OCI-LY7 (cell line): Measurements from ENCODE around the gene ADAMTS2.

ENCODE experiments used
- EZH2phosphoT487 ChIP-seq: fragments of 200-600 bp; sonication (generic); IDR thresholded peaks from 2 replicates; pipeline ENCODE4 v1.6.1; 2018; ENCODE audit warnings: low read depth, borderline replicate concordance, mild to moderate bottlenecking, mixed run types, antibody characterized with exemption, low read length, moderate library complexity, mixed read lengths
- TF ChIP-seq, protein P1 (sequence below): fragments of 200-600 bp; sonication (generic); conservative IDR thresholded peaks from 2 replicates; pipeline ENCODE4 v1.5.1; 2014; ENCODE audit warnings: mild to moderate bottlenecking, antibody characterized with exemption, low read length, moderate library complexity, mixed read lengths

DNA sequence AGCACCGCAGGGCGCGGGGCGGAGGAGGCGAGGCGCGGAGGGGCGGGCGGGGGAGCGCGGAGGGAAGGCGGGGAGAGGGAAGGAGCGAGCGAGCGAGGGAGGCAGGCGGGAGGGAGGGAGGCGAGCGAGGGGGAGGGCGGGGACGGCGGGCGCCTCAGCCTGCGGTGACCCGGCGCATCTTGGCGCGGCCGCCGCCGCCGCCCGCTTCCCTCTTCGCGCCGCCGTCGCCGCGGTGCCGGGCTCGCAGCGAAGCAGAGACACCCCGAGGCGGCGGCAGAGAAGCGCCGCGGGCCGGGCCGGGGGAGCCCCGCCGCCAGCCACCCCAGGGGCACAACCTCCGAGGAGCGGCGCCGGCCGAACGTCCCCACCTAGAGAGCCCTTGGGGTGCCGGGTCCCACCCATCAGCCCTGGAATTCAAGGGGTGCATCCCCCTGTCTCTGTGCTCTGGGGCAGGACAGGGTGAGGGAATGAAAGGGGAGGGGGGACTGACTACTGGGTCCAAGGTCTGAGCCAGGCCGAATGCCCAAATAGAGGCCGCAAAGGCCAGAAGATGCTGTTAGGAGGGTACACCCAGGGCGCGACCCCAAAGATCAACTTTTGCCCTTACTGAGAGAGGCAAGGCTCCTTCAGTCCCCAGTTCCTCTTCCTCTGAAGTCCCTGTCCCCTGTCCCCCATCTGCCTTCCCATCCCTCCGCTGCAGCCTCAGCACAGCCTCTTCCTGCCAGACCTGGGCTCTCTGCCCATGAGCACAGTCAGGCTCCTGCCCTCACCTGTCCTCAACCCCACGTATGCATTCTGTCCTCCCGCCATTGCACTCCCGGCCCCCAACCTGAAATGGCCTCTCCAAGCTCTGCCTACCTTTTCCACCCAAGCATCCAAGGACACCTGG lies at the start of gene ADAMTS2:
- TF ChIP-seq, protein P1, sequence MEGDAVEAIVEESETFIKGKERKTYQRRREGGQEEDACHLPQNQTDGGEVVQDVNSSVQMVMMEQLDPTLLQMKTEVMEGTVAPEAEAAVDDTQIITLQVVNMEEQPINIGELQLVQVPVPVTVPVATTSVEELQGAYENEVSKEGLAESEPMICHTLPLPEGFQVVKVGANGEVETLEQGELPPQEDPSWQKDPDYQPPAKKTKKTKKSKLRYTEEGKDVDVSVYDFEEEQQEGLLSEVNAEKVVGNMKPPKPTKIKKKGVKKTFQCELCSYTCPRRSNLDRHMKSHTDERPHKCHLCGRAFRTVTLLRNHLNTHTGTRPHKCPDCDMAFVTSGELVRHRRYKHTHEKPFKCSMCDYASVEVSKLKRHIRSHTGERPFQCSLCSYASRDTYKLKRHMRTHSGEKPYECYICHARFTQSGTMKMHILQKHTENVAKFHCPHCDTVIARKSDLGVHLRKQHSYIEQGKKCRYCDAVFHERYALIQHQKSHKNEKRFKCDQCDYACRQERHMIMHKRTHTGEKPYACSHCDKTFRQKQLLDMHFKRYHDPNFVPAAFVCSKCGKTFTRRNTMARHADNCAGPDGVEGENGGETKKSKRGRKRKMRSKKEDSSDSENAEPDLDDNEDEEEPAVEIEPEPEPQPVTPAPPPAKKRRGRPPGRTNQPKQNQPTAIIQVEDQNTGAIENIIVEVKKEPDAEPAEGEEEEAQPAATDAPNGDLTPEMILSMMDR: no peak
- TF ChIP-seq EZH2phosphoT487: no peak
